AG09319 (cell line): ENCODE measurements around the gene TP53AIP1.

ENCODE experiments used
- DNase-seq: peaks from one replicate; pipeline ENCODE4 v3.0.0-alpha.2; 2010; ENCODE audit warnings: low read depth; ENCODE audit errors: extremely low read depth
- TF ChIP-seq, protein P1 (sequence below): IDR thresholded peaks from 2 replicates; pipeline ENCODE4 v1.5.1; 2011; ENCODE audit warnings: low read depth, mild to moderate bottlenecking, inconsistent platforms, low read length, moderate library complexity

Gene TP53AIP1

DNA sequence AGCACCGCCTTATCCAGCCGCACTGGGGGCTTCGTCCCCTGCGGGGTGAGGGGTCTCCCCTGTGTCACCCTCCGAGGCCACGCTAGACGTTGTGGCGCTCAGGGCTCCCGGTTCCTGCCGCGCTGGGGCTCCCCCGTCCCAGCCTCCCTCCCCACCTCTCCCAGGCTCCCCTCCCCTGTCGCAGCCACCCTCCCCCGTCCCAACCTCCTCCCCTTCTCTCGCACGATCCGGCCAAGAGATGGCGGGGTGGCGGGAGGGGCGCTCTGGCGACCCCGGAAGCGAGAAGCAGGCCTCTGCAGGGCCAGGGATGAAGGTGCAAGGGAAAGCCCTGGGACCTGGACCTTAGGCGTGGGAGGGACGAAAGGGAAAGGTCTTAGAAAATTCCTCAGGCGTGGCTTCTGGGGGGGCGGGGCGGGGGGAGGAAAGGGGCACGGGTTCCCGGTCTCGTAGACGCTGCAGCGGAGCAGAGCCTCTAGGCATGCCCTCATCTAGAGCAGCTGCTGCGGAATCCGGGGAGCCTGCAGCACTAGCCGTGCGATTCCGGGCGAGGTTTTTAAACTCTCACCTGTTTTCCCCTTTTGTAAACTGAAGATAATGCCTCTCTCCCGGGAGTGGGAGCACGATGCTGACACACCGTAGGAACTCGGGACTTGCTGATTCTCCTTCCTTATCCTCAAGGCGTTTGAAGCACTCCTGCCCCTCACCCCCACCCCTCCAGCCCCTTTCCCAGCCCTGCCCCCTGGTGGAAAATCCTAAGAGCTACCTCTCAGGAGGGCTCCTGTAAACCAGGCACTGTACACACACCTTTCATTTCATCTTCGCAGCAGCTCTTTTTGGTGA lies 37.1 kb downstream of the TP53AIP1 start:
- no peak for DNase-seq
- TF ChIP-seq, protein P1, sequence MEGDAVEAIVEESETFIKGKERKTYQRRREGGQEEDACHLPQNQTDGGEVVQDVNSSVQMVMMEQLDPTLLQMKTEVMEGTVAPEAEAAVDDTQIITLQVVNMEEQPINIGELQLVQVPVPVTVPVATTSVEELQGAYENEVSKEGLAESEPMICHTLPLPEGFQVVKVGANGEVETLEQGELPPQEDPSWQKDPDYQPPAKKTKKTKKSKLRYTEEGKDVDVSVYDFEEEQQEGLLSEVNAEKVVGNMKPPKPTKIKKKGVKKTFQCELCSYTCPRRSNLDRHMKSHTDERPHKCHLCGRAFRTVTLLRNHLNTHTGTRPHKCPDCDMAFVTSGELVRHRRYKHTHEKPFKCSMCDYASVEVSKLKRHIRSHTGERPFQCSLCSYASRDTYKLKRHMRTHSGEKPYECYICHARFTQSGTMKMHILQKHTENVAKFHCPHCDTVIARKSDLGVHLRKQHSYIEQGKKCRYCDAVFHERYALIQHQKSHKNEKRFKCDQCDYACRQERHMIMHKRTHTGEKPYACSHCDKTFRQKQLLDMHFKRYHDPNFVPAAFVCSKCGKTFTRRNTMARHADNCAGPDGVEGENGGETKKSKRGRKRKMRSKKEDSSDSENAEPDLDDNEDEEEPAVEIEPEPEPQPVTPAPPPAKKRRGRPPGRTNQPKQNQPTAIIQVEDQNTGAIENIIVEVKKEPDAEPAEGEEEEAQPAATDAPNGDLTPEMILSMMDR, result peak; percentile 46

- no peak for DNase-seq
- TF ChIP-seq, protein P1, result no peak
These were observed 37.9 kb downstream of the TP53AIP1 start for GRCh38 chr11:128904656-128905344.

DNA sequence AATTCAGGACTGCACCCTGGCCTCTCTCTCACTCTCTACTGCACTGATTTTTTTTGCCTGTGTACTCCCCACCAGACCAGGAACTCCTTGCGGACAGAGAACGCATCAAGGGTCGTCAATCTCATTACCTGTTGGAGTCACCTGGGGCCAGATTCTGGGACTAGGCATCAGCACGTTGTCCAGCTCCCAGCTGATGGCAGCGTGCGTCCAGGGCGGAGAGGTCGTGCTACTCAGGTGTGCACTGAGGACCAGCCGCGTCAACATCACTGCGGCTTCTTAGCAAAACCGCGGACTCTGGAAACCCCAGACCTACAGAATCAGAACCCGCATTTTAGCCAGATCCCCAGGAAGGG lies 38.4 kb downstream of the TP53AIP1 start:
- no peak for DNase-seq
- TF ChIP-seq, protein P1, result no peak

DNA sequence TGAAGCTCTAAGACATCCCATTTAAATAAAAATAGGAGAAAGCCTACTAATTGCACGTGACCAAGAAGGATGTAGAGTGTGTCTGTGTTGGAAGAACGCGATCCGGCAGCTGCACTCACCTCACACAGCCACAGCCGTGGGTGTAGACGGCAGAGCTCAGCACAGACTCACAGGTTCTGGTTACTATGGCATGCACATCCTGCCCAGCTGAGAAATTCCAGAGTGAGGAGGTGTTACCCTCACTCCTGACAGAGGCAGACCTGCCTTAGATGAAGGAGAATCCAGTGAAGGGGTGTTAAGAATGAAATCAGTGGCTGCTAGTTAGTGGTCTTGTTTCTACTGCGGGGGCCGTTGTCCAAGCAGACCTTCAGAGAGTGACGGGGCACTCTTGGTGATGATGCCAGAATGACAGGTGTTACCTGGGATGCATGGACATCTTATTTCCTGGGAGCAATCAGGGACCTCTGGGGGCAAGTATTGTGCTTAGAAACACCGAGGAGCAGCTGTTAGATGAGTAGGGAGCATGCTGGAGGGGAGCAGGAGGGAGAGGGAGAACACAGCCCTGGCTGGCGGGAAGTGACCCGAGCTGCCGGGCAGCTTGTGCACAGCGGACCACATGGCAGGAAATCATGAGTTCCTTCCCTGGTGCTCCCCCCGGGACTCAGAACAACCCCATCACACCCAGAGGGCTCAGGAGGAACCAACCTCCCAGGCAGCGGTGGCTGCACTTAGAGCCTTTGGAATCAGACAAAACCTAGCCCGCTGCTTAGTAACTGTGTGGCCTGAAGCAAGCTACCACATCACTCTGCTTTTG lies 39.2 kb downstream of the TP53AIP1 start:
- TF ChIP-seq, protein P1, result no peak
- no peak for DNase-seq

DNA sequence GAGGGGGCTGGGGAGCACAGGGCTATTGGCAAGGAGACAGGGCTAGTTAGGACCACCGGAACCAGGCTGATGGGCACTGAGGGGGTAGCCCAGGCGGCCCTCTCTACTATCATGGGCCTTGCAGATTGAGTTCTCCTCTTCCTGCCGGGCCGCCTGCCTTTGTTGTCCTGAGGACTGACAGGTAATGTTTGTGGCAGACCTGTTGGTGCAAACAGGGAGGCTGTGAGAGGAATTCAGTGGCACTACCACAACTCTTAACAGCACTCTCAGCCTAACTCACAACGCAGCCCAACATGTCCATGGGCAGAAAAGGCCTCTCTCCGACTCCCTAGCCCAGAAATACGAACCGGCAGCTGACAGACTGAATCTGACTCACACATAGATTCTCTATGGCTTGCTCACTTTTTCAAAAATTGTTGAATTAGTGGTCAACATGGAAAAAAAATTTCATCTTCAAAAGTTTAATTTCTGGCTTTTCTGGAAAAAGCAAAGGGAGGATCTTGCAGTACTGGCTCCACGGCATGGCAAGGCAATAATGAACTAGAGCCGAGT lies 40.1 kb downstream of the TP53AIP1 start:
- TF ChIP-seq, protein P1, result no peak
- DNase-seq, result no peak

GRCh38 chr11:128901653-128902514 lies 40.8 kb downstream of the TP53AIP1 start:
- TF ChIP-seq, protein P1, result no peak
- no peak for DNase-seq
